G401 (cell line): ENCODE measurements around the gene TOM1. TPM values are rescaled to one million over a fixed set of nuclear protein-coding genes. Genes with fewer than 3 reads are reported as not detected.
"Not testable (repeated sequence)": the region's sequence is repeated elsewhere in the genome, so short reads cannot be mapped to it uniquely, and the experiment has no call there.

Source experiments
- DNase-seq: peaks from one replicate; pipeline ENCODE4 v3.0.0-alpha.2; 2015; ENCODE audit warnings: low spot score
- in situ Hi-C: cut with HindIII; loops from 2 replicates; pipeline ENCODE4 v1.10.0; 2016; ENCODE audit warnings: low sequenced_read_pairs, mixed read lengths
- total RNA-seq: library from RNA; depleted of rRNA; stranded (reverse); fragments of >200 nt; shearing (Covaris generic); gene quantifications from 2 replicates; pipeline ENCODE4 v1.2.3, GENCODE V29; 2014; rRNA removed

TOM1 gene
- total RNA-seq, 1 experiment from 2014 or later = 47.5 TPM

DNA sequence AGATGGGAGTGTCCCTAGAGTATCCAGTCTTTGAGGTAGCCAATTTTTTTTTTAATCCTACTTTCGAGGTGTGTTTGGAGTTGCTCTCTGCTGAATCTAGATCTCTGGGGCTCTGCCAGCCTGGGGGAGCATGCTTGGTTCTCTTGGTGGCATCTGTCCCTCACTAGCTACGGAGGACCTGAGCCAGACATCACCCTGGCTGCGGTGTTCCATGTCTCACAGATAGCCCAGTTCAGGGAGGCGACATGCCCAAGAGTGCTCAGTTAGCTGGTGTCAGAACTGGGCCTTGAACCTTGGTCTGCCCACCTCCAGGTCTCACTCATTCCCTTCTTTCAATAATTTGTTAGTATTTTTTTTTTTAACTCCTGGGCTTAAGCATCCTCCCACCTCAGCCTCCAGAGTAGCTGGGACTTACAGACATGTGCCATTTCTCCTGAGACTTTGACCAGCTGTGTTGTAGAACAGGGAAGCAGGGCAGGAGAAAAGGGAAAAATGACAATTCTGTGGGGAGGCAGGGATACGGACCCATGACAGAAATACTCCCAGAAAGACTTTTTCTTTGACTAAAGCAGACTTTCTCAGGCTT is 81.8 kb downstream of the TOM1 start:
- DNase-seq = no peak
- in situ Hi-C loops = no loop called here

DNA sequence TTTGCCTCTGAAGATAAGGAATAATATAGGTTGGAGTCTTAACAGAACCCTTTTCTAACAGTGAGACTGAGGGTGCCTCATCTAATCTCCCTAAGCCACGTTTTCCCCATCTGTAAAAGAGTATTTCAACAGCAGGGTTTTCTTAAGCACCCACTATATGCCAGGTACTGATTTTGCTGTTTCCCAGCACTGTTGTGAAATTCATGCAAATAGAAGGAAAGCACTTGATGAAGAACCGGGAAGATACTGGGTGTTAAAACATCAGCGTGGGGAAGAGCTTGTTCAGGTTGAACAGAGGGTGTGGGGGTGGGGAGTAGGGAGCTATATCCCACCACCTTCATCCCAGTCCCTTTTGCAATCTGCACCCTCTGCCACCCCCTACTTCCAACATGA is 84.0 kb downstream of the TOM1 start:
- in situ Hi-C loops = no loop called here
- no peak for DNase-seq

DNA sequence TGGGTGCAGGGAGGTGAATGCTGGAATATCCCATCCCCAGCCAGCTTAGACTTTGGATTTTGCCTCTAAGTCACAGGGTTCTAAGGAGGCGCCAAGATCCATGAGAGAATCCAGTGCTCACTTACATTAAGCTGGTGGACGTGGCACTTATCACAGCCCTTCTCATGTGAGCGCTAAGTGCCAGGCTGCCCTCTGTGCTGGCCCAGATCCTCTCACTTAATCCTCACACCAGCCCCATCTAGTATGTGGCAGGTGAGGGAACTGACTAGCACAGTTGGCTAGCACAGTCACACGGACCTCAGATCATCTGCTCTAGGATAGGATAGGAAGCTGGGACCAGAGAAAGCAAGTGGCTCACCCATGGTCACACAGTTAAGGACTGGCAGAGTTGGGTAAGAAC is 84.8 kb downstream of the TOM1 start:
- DNase-seq = no peak
- in situ Hi-C loops = no loop called here

DNA sequence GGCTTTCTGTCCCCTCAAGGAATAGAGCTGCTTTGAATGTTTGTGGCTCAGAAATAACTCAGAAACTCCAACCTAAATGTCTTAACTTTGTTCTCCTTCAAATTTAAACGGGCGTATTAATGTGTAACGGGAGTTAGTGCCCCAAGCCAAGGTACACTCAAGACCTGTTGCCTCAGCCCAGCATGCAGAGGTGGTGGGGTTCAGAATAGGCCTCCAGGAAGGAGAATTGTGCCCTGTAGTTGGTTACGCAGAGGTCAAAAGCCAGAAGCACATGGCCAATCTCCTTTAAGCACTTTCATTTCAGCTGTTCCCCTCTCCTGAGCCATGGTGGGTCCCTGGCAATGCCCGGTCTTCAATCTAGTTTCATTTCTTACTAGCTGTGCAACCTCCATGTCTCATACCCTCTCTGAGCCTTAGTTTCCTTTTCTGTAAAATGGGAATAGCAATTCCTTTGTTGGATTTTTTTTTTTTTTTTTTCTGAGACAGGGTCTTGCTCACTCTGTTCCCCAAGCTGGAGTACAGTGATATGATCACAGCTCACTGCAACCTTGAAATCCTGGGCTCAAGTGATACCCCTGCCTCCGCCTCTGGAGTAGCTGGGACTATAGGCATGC is 85.4 kb downstream of the TOM1 start:
- in situ Hi-C loops = no loop called here

DNA sequence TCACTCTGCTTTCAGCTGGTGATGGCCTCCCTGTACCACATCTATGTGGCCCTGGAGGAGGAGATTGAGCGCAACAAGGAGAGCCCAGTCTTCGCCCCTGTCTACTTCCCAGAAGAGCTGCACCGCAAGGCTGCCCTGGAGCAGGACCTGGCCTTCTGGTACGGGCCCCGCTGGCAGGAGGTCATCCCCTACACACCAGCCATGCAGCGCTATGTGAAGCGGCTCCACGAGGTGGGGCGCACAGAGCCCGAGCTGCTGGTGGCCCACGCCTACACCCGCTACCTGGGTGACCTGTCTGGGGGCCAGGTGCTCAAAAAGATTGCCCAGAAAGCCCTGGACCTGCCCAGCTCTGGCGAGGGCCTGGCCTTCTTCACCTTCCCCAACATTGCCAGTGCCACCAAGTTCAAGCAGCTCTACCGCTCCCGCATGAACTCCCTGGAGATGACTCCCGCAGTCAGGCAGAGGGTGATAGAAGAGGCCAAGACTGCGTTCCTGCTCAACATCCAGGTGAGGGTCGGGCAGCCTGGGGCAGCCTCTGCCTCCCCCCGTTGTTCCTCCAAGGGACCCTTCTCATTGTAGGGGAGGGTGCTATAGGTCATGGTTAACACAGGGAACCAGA is 87.1 kb downstream of the TOM1 start:
- DNase-seq = no peak
- in situ Hi-C loops = no loop called here

More for the DNA sequence above, 85.4 kb downstream of the TOM1 start:
- DNase-seq = no peak

DNA sequence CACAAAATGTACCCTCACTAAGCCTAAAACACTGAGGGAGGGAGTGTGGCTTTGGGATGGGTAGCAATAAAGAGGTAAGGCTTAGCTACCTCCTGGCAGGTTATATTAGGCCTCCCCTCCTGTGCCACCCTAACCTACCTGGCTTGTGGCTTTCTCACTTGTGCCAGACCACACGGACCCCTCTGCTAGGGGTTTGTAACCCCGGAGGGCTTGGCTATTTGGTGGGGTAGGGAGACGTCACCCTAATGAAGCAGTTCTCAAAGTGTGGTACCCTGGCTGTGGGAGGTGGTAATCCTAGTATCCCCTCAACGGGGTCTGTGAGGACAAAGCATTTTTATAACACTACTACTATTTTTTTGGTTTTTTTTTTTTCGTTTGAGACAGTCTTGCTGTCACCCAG is 91.2 kb downstream of the TOM1 start:
- no peak for DNase-seq
- in situ Hi-C loops = no loop called here

DNA sequence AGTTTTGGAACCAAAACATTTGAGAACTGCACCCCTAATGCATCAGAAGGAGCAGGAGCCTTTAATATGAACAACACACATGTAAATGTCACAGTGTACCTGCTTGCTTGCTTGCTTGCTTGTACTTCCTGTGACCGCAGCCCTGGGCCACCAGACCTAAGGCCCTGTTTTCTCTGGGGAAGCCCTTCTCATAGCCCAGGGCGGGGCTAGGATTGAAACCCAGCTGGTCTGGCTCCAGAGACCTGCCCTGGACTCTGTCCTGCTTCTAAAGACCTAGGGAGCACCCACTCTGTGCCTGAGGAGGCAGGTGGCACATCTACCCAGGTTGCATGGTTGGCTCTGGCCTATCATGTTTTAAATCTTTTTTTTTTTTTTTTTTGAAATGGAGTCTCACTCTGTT is 92.7 kb downstream of the TOM1 start:
- in situ Hi-C loops = no loop called here
- DNase-seq = no peak

DNA sequence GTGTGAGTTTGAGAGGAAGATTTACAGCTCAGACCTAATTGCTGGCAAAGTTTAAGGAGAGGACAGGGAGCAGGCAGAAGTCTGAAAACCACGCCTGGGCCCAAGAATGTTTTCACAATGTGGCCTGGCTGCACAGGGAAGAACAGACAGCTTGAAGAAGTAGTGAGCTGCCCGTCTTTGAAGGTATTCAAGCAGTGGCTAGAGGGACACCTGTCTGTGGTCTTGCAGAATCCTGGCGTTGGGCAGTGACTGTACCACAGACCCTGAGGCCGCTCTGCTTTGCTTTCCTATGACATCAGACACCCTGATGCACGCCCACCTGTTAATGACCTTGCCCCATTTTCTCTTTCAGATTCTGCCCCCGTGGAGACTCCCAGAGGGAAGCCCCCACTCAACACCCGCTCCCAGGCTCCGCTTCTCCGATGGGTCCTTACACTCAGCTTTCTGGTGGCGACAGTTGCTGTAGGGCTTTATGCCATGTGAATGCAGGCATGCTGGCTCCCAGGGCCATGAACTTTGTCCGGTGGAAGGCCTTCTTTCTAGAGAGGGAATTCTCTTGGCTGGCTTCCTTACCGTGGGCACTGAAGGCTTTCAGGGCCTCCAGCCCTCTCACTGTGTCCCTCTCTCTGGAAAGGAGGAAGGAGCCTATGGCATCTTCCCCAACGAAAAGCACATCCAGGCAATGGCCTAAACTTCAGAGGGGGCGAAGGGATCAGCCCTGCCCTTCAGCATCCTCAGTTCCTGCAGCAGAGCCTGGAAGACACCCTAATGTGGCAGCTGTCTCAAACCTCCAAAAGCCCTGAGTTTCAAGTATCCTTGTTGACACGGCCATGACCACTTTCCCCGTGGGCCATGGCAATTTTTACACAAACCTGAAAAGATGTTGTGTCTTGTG is 93.7 kb downstream of the TOM1 start:
- in situ Hi-C loops = no loop called here
- no peak for DNase-seq

DNA sequence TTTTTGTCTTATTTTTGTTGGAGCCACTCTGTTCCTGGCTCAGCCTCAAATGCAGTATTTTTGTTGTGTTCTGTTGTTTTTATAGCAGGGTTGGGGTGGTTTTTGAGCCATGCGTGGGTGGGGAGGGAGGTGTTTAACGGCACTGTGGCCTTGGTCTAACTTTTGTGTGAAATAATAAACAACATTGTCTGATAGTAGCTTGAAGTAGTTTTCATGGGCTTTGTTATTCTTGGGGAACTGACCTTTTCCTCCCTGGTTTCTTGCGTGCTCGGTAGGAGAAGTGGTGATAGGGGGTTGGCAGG is 94.3 kb downstream of the TOM1 start:
- DNase-seq = no peak
- in situ Hi-C loops = no loop called here

DNA sequence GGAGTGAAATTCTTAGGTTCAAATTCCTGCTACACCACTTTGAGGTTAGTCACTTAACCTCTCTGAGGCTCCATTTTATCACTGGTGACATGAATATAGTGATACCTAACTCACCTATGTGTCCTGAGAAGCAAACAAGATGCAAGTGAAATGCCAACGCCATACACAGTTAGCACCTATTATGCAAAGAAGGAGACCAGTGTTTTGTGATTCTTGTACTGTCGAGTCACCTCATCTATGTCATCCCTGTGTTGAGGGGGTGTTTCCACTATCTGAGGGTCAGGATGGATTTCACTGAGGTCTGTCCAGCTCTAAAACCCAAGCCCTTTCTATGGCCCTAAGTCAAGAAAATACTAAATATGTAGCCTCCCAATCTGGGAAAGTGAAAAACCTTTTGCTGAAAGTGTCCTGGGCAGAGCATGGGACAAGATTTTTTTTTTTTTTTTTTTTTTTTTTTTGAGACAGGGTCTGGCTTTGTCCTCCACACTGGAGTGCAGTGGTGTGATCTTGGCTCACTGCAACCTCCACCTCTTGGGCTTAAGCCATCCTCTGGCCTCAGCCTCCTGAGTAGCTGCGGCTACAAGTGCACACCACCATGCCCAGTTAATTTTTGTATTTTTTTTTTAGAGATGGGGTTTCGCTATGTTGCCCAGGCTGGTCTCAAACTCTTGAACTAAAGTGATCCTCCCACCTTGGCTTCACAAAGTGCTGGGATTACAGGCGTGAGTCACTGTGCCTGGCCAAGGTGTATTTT is 95.3 kb downstream of the TOM1 start:
- in situ Hi-C loops = no loop called here
- no peak for DNase-seq

DNA sequence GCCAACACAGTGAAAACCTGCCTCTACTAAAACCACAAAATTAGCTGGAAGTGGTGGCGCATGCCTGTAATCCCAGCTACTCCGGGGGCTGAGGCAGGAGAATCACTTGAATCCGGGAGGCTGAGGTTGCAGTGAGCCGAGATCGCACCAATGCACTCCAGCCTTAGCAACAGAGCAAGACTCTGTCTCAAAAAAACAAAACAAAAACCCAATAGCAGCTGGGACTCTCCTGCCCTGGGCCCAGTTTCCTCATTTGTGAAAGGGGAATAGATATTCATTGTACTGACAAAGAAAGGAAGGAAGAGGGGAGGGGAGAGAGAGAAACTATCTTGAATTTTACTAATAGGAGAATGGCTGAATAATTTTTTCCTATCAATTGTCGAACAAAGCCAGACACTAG is 96.9 kb downstream of the TOM1 start:
- DNase-seq, in situ Hi-C loops: not testable (repeated sequence)

DNA sequence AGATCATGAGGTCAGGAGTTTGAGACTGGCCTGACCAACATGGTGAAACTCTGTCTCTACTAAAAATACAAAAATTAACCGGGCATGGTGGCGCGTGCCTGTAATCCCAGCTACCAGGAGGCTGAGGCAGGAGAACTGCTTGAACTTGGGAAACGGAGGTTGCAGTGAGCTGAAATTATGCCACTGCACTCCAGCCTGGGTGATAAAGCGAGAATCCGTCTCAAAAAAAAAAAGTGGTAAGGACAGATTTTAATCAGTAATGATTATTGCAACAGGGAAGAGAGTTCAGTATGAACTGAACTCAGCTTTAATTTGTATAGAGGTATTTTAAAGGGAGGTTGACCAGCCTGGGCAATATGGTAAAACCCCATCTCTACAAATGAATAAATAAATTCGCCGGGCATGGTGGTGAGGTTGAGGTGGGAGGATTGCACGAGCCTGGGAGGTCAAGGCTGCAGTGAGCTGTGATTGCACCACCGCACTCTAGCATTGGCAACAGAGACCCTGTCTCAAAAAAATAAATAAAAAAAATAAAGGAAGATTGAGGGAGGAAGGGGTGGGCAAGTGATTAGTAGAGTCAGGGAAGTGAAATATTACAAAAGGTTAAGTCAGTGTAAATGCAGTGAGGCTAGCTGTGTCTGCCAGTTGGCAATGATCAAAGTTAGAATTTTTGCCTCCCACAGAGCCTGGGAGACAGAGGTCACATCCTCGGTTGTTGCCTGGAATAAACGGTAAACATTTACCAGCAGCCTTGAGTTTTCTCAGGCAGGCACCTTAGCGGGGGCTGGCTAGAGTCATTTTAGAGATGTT is 97.6 kb downstream of the TOM1 start:
- in situ Hi-C loops = no loop called here
- DNase-seq = no peak

Other genes starting within 250 kb of the TOM1 start
- gene ISX, start 233.7 kb upstream of the TOM1 start, total RNA-seq = not detected in 2 replicates
- gene HMGXB4, start 42.4 kb upstream of the TOM1 start, total RNA-seq = 22.5 and 30.2 TPM in 2 replicates
- 63.1 and 71.6 TPM in 2 replicates for gene HMOX1, start 81.2 kb downstream of the TOM1 start, total RNA-seq
- gene MCM5, start 100.2 kb downstream of the TOM1 start, total RNA-seq = 131 and 200 TPM in 2 replicates
- not detected in 2 replicates for gene RASD2, start 240.9 kb downstream of the TOM1 start, total RNA-seq